ENCODE results near the gene NOLC1.

Gene NOLC1

DNA sequence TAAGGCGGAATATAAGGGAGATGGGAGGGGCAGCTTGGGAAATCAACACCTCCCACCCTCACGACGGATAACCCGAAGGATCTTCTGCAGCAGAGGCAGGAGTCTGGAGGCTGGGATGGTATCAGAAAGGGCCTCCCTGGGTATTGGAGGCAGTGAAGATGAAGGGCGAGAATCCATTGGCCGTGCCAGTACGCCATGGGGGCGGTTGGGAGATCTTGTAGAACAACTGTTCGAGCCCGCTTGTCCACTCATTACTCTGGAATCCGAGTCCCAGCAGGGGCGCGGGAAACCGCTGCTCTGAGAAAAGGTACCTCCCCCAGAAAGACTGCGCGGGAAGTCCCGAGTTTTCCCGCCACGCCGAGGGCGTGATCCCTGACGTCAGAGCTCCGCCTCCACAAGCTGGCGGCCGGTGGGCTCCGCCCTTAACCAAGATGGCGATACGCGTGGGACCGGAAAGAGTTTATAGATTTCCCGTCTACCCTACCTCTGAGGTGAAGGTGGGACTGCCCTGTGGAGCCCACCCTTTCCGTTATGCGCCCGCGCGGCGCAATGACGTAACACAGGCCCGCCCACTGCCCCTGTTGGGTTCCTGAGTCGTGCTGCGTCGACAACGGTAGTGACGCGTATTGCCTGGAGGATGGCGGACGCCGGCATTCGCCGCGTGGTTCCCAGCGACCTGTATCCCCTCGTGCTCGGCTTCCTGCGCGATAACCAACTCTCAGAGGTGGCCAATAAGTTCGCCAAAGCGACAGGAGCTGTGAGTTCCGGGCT is at the start of gene NOLC1:
TSS of gene NOLC1 (plus strand) at position 616 of the 771 bp plus-strand sequence. CDS start at position 638, 22 bp downstream.
- peak; percentile 100 for DNase-seq

DNA sequence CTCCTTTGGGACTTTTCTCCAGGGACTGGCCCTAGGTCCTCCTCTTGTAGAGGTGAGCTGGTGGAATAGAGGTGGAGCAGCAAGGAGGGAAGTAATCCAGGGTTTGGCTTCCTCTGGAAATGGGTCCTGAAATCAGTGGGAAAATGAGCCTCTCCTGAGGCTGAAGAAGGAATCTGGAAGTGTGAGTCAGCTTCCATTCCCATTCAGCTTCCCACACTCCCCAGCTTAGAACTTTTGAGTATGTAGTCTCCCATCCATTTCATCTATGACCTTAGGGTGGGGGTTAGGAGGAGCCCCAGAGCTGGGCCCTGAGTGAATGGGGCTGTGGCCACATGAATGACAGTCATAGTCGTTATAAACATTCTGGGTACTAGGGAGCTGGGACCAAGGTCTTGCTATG is 49.8 kb upstream of the NOLC1 start:
- no peak for DNase-seq

DNA sequence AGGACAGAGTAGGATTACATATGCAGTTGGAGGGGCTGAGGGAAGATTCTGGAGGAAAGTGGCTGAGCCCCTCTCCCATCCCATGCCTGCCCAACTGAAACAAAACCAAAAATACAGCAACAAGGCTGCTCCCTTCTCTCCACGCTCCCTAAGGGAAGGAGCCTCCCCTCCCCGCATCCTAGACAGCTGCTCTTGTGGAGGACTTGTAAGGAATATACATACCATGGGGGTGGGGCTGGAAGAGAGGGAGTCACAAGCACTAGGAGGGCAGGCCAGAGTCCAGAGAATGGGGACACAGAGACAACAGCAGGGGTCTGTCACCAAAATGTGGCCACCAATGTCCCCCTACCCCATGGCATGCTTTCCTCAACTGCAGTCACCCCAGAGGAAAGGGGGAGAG is 45.2 kb upstream of the NOLC1 start:
- no peak for DNase-seq

DNA sequence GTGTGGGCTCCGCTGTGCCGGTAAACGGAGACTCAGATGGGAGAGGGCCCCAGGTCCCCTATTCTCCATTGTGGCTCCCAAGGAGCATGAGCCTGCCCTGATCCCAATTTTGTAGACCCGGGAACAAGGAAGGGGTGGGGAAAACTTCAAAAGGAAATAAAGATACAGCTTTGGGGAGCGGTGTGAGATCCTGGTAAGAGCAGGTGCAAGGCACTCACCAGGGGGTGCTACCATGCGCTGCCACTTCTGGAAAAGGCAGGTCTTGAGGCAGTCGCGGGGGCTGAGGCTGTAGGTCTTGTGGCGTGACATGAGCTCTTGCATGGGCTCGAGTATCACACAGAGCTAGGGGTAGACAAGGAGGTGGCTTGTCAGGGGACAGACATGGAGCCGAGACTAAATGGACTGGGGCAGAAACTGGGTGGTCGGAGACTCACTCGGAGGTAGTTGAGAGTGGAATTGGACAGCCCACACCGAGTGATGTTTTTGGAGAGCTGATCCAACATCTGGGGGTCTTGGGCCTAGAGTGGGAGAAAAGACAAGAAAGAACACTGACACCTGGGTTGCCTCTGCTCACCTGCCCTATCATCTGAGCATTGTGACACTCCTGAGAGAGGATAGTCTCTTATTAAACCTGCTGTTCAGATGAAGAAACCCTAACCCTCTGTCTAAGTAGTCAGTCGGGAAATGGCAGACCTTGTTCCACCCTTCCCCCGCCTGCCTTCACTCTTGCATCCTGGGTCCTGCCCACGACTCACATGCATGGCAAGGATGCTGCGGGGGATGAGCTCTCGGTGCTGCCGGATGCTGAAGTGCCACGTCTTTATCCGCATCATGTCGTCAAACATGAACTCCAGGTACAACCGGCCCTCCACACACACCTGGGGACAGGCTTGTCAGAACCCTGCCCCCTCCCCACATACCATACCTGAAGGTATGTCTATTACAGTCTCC is 42.7 kb upstream of the NOLC1 start:
- no peak for DNase-seq

DNA sequence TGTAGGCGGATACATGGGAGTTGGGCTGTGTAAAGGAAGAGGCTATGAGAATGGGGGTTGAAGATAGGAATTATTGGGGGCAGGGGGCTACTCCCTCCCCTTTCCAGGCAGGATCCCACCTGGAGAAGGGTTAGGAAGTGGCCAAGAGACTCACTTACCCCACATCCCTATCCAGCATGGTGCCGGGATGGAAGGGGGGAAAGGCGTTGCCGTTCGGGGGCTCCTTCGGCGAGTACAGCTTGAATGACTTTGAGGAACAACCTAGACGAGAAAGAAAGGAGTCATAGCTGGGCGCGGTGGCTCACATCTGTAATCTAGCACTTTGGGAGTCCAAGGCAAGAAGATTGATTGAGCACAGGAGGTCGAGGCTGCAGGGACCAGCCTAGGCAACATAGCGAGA is 40.9 kb upstream of the NOLC1 start:
- no peak for DNase-seq

DNA sequence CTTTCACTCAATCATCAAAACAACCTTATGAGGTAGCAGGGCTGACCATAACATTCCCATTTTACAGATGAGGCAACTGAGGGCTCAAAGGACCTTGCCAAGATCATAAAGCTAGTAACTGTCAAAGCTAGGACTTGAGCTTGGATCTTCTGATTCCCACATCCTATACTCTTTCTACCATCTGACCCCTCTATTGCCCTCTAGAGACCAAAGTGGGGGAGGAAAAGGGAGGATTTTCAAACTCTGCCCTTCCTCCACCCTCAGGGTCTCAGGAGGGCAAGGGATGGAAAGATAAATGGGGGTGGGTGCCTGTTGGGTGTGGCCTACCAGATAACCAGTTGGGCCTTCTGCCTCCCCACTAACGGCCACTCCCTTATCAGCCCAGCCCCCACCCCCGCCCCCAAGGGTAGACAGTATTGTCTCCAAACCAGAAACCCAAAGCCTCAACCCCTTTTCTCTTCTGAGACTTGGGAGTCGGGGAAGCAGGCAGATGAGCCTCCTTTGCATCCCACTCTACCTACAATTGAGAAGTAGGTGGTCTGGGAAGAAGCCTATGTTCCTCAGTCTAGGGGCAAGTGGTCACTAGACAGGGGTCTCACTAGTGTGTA is 39.9 kb upstream of the NOLC1 start:
- DNase-seq, result no peak

DNA sequence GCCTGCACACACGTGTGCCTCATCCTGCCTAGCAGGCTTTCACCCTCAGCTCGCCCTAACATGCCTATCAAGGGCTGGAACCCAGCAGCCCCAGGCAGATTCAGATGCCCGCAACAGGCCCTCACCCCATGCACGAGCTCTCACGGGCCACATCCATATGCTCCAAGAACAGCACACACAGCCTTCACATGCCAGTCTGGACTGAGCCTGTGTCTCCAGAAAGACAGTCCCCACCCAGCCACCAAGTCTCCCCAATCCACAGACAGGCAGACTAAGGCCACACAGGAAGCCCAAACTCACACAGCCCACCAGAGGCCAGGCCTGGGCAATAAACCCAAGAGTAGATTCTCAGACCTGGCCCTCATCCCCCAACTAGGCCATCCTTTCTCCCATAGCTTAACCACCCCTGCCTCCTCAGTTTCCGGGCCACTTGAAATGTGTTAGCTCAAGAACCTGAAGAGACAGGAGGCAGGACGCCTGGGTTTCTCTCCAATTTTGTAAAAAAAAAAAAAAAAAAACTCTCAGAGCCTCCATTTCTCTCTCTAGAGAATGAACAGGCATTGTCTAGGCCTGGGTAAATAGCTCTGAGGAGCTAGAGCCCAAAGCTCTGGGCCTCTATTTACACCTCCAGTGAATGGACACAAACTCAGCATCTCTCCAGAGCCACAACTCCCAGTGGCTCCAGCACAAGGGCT is 38.8 kb upstream of the NOLC1 start:
- peak; percentile 62 for DNase-seq

DNA sequence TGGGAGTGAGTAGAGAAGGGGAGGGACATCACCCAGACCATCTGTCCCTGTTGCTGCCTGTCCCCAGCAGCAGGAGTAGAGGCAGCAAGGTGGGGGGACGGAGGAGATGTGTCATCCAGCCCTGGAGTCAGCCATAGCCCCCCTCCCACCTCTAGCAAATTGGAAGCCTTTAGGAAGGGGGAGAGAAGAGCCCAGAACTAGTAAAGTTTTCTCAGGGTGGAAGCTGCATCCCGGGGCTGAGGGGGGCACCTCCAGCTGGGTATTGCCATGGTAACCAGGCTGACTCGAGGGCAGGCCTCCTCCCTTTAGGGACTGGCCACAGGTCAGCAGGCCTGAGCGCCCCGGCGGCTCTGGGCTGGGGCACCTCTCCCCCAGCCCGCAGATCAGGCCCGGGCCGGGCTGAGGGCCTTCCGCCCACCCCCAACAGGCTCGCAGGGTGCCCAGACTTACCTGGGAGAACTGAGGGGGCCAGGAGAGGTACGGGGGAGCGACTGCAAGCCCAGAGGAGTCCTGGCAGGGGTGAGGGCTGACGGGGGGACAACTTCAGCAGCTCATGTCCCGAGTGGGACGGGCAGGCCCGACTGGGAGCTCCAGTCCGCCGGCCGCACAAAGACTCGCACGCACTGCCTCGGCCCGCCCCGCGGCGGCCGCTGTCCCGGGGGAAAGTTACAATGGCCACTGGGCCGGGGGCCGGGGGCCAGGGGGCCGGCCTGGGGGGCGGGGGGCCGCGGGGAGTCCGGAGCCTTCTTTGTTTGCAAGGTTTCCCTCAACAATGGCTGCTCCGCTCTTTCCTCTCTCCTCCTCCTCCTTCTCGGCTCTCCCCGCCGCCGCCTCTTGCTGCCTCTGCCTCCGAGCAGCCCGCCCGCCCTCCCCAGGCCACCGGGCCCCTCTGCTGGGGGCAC is 38.0 kb upstream of the NOLC1 start:
- peak; percentile 72 for DNase-seq

DNA sequence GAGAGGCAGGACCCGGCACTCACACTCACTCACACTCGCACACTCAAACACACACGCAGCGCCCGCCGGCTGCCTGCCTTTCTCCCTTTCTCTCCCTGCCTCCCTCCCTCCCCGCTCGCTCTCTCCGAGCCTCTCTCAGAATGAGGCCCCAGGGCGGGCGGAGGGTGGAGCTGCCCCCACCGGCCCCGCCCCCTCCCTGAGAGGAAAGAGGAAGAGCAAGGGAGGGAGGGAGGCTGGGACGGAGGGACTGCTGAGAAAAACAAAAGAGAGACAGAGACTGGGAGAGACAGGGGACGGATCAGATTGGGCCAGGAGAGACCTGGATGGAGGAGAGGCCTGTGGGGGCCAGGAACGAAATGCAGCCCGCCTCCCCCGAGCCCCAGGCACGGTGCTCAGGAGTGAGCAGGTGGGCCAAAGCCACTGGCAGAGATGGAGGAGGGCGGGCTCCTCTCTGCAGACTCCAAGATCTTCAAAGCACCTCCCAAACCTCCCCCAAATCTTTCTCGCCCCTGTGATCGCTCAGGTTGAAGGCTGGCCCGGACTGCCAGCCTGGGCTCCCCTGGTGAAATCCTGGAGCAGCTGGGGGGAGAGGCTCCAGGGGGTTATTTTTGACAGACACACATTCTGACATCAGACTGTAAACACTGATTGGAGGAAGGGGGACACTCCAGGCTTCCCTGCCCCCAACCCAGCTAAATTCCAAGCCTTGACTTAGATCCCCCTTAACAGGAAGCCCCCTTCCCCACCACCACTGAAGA is 37.1 kb upstream of the NOLC1 start:
- DNase-seq, result peak; percentile 93

DNA sequence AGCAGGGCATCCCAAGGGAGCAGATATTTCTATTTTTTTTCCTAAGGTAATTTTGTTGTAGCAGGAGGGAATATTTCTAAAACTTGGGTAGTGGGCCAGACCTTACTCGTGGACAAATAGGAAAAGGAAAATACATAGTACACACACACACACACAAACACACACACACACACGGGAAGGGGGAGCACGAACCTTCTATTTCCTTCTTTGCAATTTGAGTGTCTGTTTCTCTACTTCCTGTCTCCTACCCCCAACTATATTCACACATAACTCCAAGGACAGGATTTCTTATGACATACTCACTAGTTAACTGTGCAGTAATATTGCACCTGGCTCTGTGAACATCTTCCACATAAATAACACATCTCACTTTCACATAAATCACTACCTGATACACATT is 36.4 kb upstream of the NOLC1 start:
- no peak for DNase-seq

DNA sequence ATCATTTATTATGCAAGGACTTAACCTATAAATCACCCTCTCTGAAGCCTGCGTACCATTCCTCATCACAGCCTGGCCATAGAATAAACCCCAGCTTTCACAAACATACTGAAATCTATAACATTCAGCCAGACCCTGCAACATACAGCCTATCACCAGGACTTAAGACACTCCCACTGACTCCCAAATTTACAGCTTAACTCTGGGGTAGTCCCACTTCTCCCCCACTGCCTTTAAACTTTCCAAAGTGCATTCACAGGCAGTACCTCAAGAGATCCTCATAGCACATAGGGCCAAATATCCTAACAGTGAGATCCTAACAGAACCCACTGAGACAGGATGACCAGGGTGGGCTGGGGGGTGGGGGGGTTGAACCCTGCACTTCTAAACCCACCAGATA is 35.5 kb upstream of the NOLC1 start:
- DNase-seq, result no peak

DNA sequence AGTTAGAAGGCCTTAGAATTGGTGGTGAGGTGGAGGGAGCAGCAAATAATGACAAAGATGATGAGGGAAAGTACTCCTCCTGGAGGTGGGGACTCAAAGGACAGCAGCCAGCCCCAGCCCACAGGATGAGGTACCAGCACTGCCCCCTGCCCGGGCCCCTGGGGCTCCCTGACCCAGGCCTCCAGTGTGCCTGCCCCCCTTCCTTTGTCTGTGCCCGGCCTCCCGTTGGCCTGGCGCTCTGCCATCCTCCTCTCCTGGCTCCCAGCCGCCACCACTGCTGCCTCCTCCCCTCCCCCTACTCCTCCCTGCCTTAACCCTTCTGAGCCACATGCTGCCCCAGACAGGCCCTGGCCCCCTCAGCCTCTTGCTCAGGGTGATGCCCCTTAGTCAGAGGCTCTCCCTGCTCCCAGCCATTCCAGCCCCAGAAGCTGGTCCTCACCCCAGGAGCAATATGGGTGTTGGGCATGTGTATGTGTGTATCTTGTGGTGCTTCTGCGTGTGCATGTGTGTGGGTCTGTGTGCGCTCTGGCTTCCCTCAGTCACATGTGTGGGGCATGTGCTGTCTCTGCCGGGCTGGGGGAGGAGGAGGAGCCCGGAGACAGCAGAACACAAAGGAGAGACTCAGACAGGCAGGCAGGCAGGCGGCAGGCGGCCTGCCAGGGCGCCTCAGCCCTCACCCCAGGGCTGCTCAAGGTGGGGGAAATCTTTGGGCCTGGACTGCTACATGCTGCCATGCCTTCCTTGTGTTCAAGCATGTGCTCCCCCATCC is 34.6 kb upstream of the NOLC1 start:
- DNase-seq, result peak; percentile 85

DNA sequence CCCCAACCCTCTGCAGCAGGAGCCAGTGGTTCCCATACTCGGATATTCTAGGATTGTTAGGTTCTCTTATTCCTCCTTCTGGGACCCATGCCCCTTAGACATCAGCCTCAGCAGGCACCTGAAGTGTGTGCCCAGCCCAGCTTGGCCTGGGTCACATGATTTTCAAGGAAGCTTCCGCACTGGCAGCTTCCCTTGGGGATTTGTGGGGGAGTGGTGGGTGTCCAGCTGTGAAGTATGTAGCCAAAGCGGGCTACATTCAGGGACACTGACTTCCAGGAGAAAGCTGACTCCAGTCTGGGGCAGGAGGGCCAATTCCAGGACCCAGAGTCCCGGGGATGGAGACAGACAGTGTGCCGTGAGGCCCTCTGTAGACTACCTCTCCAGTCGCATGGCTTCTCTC is 33.3 kb upstream of the NOLC1 start:
- peak; percentile 68 for DNase-seq

DNA sequence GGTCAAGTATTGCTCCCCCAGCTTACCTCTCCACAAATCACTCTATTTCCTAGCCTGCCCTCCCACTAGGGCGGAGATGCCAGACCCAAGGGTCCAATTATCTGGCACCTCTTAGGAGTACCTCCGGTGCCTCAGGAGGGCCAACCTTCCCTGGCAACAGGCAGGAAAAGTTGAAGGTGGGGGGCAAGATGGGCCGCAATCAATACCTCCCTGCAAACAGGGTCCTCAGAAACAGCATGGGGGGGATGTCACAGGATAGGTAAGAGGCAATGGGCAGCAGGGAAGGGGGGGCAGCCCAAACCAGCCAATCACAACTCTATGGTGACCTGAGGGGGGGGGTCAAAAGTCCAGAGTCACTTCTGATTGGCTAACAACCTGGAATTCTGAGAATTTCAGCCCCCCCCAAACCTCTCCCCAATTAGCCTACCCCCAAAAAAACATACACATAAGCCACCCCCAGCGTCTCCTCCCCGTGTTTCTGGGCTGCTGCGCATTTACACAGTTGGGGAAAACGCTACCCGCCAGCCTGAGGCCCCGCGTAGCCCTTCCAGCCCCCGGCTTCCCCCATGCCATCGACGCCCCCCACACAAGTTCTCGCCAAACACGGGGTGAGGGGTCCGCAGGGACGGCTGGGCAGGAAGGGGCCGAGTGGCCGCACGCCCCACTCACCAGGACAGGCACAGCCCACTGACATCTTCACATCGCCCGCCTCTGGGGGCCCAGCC is 32.6 kb upstream of the NOLC1 start:
- peak; percentile 83 for DNase-seq

DNA sequence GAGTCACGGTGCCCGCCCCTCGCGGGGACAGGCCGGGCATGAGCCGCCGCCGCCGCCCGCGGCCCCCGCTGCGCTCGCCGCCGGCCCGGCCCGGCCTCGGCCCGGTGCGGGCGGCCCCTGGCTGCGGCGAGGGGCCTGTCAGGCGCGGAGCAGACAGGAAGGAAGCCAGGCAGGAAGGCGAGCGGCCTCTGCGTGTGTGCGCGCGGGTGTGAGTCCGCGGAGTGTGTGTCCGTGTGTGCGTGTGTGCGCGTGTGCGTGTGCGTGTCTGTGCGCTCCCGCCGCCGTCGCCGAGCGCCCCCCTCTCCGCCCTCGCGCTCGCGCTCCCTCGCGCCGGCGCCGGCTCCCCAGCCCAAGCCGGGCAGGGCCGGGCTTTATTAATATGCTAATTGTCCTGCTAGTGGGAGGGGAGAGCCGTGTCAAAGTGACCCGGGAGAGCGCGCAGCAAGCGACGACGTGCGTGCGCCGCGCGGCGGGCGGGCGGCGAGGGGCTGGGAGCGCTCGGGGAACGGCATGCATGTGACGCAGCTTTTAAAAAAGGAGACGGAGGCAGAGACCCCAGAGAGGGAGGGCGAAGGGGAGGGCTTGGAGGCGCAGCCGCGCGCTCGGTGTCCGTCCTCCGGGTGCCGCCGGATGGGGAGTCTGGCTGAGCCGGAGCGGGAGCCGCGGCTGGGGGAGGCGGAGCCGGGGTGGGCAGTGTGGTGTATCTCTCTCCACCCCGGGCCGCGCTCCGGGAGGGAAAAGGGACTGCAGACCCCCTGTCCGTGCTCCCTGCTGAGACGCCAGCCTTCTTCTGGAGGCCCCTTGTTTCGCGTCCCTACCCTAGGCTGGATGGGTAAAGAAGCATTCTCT is 31.8 kb upstream of the NOLC1 start, which contains the start of gene LDB1:
TSS of gene LDB1 (minus strand) at position 227 of the 849 bp plus-strand sequence. CDS start 258 bp downstream, outside the sequence.
- peak; percentile 90 for DNase-seq

DNA sequence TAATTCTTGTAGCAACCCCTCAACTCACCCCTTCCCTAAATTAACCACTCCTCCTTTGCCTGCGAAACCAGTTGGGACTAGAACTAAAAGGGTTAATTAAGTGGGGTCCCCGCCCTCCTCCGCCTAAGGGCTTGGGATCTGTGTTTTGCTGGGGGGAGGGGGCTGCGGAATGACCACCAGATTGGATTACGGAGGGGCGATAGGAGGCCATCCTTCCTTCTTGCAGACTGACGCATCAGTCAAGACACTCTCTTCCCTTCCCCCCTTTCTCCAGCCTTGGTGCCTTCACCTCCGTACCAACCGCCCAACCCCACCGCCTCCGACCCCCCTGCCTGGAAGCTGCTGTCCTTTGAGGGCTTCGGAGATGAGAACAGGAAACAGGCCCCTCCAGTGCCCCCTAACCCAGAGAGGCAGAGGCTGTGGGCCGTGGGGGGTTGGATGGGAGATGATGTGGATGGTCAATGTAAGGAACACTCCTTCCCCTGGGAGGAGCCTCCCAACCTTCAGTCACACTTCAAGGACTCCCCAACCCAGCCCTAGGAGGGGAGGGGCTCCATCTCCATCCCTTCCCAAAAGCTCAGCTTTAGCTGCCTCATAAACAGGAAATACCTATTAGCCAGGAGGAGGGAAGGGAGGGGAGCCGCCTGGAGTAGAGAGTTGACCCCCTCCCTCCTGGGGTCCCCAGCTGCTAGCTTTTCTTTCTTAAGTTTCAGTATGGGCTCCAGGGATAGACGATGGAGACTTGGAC is 31.0 kb upstream of the NOLC1 start:
- no peak for DNase-seq

DNA sequence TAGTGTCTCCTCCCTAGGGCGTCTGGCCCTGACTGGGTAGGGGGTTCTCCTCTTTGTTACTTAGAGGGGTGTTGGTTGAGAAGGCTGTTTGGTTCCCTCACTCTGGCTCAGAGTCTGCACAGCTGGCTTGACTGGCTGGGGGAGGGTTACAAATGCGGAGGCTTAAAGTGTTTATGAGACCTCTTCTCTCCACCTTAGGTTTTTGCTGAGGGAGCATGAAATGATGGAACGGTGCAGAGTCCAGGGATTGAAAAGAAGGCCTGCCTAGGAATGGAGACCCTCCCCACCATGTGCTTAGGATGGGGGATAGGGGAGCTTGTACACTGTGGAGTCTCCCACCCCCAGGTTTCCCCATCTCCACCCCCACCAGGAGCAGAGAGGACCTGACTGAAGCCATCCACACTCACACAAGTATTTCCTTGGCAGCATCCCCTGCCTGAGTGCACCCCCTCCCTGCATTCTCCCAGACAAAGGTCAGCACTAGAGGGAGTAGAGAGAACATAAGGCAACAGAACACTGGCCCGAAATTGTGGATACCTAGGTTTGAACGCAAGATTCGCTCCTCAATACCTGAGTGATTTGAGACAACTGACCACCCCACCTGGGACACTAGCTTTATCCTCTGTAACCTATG is 30.3 kb upstream of the NOLC1 start:
- DNase-seq, result peak; percentile 53
